ENCODE results near the gene CYTH4. TPM values are rescaled to one million over a fixed set of nuclear protein-coding genes. Genes with fewer than 3 reads are reported as not detected.

The CYTH4 gene
- total RNA-seq, 4 donors from 2014 or later, result 17.4 to 83.5 (median 34.4) TPM

- ATAC-seq (ENCODE audit: low FRiP score) (no peak), DNase-seq (ENCODE audit: low spot score) (no peak)
- no peak for TF ChIP-seq CTCF (IDR thresholded peaks at IDR 0.05)
These were observed 51.6 kb downstream of the CYTH4 start for GRCh38 chr22:37333724-37334460.

- no peak for DNase-seq (ENCODE audit: low spot score)
- no peak for ATAC-seq (ENCODE audit: low FRiP score)
- TF ChIP-seq CTCF (IDR thresholded peaks at IDR 0.05), result no peak
These were observed 52.2 kb downstream of the CYTH4 start for GRCh38 chr22:37334461-37334858.

- ATAC-seq (ENCODE audit: low FRiP score) (no peak), DNase-seq (ENCODE audit: low spot score) (no peak)
- TF ChIP-seq CTCF (IDR thresholded peaks at IDR 0.05), result no peak
These were observed 52.8 kb downstream of the CYTH4 start for GRCh38 chr22:37334859-37335805.

GRCh38 chr22:37335806-37336199 lies 53.5 kb downstream of the CYTH4 start:
- ATAC-seq (ENCODE audit: low FRiP score), result no peak
- DNase-seq (ENCODE audit: low spot score), result no peak

GRCh38 chr22:37336579-37336978 lies 54.3 kb downstream of the CYTH4 start:
- no peak for ATAC-seq (ENCODE audit: low FRiP score)
- no peak for DNase-seq (ENCODE audit: low spot score)
- TF ChIP-seq CTCF (IDR thresholded peaks at IDR 0.05), result no peak

More at GRCh38 chr22:37335806-37336199, 53.5 kb downstream of the CYTH4 start:
- no peak for TF ChIP-seq CTCF (IDR thresholded peaks at IDR 0.05)

- no peak for TF ChIP-seq CTCF (IDR thresholded peaks at IDR 0.05)
- no peak for ATAC-seq (ENCODE audit: low FRiP score)
- DNase-seq (ENCODE audit: low spot score), result no peak
These were observed 55.1 kb downstream of the CYTH4 start for GRCh38 chr22:37337204-37337943.
